WTC11 (cell line): ENCODE measurements around the gene ZNF165.

Source experiments
- NFE2L1 ChIP-seq: sonication (generic); formaldehyde crosslinking; IDR thresholded peaks from 2 replicates; pipeline ENCODE4 v1.8.1; 2023; ENCODE audit warnings: missing genetic modification reagents
- TF ChIP-seq, protein P1 (sequence below): sonication (generic); formaldehyde crosslinking; IDR thresholded peaks from 2 replicates; pipeline ENCODE4 v1.8.0; 2022; ENCODE audit warnings: mild to moderate bottlenecking, missing genetic modification reagents
- TF ChIP-seq, protein P2 (sequence below): fragments of 200-600 bp; IDR thresholded peaks from 2 replicates; pipeline ENCODE4 v1.8.0; 2022; ENCODE audit warnings: antibody characterized with exemption
- TF ChIP-seq, protein P3 (sequence below): sonication (generic); formaldehyde crosslinking; IDR thresholded peaks from 2 replicates; pipeline ENCODE4 v1.8.1; 2022; ENCODE audit warnings: mild to moderate bottlenecking, missing genetic modification reagents, moderate library complexity, borderline replicate concordance
- TF ChIP-seq, protein P4 (sequence below): sonication (generic); formaldehyde crosslinking; IDR thresholded peaks from 2 replicates; pipeline ENCODE4 v1.8.0; 2022; ENCODE audit warnings: missing genetic modification reagents
- TF ChIP-seq, protein P5 (sequence below): sonication (generic); formaldehyde crosslinking; IDR thresholded peaks from 2 replicates; pipeline ENCODE4 v1.8.1; 2023; ENCODE audit warnings: mild to moderate bottlenecking, missing genetic modification reagents, borderline replicate concordance

DNA sequence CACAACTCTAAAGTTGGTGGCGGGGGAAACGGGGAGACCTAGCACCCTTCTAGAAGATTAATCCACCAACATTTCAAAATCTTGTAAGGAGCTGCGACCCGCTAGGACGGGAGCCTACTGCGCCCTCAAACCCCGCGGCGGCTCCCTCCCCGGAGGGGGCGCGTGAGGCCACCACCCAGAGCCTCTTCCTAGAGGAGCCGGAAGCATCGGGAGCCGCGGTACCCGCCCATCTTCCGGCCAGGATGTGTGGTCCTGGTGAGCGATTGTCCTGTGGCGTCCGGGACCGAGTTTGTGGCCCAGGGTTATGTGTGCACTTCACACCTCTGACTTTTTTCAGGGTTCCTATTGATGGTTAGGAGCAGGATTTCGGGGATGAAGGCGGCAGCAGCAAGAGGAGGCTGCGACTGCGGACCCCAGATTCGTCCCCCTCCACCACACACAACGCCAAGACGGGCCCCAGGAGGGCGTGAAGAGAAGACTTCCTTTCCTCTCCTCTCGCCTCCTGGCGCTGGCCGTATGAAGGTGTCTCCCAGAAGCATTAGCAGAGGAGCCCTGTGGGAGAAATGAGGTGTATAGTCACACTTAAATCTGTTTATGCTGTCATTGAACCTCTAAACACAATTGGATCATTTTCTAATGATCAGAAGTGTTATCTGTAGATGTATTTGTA is 10.7 kb downstream of the ZNF165 start:
- TF ChIP-seq, protein P1, sequence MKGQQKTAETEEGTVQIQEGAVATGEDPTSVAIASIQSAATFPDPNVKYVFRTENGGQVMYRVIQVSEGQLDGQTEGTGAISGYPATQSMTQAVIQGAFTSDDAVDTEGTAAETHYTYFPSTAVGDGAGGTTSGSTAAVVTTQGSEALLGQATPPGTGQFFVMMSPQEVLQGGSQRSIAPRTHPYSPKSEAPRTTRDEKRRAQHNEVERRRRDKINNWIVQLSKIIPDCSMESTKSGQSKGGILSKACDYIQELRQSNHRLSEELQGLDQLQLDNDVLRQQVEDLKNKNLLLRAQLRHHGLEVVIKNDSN (CRISPR knock-in tag) = no peak
- TF ChIP-seq, protein P2, sequence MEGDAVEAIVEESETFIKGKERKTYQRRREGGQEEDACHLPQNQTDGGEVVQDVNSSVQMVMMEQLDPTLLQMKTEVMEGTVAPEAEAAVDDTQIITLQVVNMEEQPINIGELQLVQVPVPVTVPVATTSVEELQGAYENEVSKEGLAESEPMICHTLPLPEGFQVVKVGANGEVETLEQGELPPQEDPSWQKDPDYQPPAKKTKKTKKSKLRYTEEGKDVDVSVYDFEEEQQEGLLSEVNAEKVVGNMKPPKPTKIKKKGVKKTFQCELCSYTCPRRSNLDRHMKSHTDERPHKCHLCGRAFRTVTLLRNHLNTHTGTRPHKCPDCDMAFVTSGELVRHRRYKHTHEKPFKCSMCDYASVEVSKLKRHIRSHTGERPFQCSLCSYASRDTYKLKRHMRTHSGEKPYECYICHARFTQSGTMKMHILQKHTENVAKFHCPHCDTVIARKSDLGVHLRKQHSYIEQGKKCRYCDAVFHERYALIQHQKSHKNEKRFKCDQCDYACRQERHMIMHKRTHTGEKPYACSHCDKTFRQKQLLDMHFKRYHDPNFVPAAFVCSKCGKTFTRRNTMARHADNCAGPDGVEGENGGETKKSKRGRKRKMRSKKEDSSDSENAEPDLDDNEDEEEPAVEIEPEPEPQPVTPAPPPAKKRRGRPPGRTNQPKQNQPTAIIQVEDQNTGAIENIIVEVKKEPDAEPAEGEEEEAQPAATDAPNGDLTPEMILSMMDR = no peak
- TF ChIP-seq NFE2L1 = no peak
- TF ChIP-seq, protein P3, sequence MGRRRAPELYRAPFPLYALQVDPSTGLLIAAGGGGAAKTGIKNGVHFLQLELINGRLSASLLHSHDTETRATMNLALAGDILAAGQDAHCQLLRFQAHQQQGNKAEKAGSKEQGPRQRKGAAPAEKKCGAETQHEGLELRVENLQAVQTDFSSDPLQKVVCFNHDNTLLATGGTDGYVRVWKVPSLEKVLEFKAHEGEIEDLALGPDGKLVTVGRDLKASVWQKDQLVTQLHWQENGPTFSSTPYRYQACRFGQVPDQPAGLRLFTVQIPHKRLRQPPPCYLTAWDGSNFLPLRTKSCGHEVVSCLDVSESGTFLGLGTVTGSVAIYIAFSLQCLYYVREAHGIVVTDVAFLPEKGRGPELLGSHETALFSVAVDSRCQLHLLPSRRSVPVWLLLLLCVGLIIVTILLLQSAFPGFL (CRISPR knock-in tag) = no peak
- TF ChIP-seq, protein P4, sequence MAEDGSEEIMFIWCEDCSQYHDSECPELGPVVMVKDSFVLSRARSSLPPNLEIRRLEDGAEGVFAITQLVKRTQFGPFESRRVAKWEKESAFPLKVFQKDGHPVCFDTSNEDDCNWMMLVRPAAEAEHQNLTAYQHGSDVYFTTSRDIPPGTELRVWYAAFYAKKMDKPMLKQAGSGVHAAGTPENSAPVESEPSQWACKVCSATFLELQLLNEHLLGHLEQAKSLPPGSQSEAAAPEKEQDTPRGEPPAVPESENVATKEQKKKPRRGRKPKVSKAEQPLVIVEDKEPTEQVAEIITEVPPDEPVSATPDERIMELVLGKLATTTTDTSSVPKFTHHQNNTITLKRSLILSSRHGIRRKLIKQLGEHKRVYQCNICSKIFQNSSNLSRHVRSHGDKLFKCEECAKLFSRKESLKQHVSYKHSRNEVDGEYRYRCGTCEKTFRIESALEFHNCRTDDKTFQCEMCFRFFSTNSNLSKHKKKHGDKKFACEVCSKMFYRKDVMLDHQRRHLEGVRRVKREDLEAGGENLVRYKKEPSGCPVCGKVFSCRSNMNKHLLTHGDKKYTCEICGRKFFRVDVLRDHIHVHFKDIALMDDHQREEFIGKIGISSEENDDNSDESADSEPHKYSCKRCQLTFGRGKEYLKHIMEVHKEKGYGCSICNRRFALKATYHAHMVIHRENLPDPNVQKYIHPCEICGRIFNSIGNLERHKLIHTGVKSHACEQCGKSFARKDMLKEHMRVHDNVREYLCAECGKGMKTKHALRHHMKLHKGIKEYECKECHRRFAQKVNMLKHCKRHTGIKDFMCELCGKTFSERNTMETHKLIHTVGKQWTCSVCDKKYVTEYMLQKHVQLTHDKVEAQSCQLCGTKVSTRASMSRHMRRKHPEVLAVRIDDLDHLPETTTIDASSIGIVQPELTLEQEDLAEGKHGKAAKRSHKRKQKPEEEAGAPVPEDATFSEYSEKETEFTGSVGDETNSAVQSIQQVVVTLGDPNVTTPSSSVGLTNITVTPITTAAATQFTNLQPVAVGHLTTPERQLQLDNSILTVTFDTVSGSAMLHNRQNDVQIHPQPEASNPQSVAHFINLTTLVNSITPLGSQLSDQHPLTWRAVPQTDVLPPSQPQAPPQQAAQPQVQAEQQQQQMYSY (CRISPR knock-in tag) = no peak
- TF ChIP-seq, protein P5, sequence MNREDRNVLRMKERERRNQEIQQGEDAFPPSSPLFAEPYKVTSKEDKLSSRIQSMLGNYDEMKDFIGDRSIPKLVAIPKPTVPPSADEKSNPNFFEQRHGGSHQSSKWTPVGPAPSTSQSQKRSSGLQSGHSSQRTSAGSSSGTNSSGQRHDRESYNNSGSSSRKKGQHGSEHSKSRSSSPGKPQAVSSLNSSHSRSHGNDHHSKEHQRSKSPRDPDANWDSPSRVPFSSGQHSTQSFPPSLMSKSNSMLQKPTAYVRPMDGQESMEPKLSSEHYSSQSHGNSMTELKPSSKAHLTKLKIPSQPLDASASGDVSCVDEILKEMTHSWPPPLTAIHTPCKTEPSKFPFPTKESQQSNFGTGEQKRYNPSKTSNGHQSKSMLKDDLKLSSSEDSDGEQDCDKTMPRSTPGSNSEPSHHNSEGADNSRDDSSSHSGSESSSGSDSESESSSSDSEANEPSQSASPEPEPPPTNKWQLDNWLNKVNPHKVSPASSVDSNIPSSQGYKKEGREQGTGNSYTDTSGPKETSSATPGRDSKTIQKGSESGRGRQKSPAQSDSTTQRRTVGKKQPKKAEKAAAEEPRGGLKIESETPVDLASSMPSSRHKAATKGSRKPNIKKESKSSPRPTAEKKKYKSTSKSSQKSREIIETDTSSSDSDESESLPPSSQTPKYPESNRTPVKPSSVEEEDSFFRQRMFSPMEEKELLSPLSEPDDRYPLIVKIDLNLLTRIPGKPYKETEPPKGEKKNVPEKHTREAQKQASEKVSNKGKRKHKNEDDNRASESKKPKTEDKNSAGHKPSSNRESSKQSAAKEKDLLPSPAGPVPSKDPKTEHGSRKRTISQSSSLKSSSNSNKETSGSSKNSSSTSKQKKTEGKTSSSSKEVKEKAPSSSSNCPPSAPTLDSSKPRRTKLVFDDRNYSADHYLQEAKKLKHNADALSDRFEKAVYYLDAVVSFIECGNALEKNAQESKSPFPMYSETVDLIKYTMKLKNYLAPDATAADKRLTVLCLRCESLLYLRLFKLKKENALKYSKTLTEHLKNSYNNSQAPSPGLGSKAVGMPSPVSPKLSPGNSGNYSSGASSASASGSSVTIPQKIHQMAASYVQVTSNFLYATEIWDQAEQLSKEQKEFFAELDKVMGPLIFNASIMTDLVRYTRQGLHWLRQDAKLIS (CRISPR knock-in tag) = no peak
